Mononuclear cell (primary cell): ENCODE results near the gene ADGRA1. TPM values are rescaled to one million over a fixed set of nuclear protein-coding genes. Genes with fewer than 3 reads are reported as not detected.

Experiments used
- H3K27me3 ChIP-seq: 2 replicates; pipeline ENCODE4 v1.6.0; 2011; ENCODE audit warnings: low read length, control low read depth; ENCODE audit not compliant: insufficient read depth
- H3K4me1 ChIP-seq: 2 replicates; pipeline ENCODE4 v1.5.1; 2011; ENCODE audit warnings: mild to moderate bottlenecking, low read length, control low read depth; ENCODE audit not compliant: insufficient read depth
- H3K4me3 ChIP-seq: 2 replicates; pipeline ENCODE4 v1.5.1; 2011; ENCODE audit warnings: mild to moderate bottlenecking, low read length, moderate library complexity
- H3K9me3 ChIP-seq: 2 replicates; pipeline ENCODE4 v1.5.1; 2011; ENCODE audit warnings: low read depth, mild to moderate bottlenecking, control low read depth, low read length
- total RNA-seq: library from RNA; depleted of rRNA; stranded (reverse); fragments of >200 nt; gene quantifications from one replicate; pipeline ENCODE4 v1.2.3, GENCODE V29; 2012

ADGRA1 gene
- not detected for total RNA-seq

GRCh38 chr10:133087679-133088178 lies at the start of gene ADGRA1:
Gene ADGRA1 (plus strand): TSS chr10:133087924. CDS start chr10:133088910, 986 bp downstream.
- H3K9me3 ChIP-seq: no peaks in the 10 kb centered on the region
- H3K27me3 ChIP-seq: peaks cover 6% of the 10 kb centered on the region
- H3K4me1 ChIP-seq: no peaks in the 10 kb centered on the region
- no peak within 1 kb of the TSS for H3K4me3 ChIP-seq

- Histone ChIP-seq H3K4me1 (no peaks in the 10 kb centered on the region), H3K27me3 (no peaks in the 10 kb centered on the region), H3K4me3 (no peak overlapping the region), H3K9me3 (no peaks in the 10 kb centered on the region)
Observed at GRCh38 chr10:133038036-133038823, 49.5 kb upstream of the ADGRA1 start.

- H3K4me3 ChIP-seq: no peak overlapping the region
- H3K9me3 ChIP-seq: no peaks in the 10 kb centered on the region
- H3K4me1 ChIP-seq: no peaks in the 10 kb centered on the region
- H3K27me3 ChIP-seq: no peaks in the 10 kb centered on the region
Observed at GRCh38 chr10:133039107-133039802, 48.5 kb upstream of the ADGRA1 start.

- Histone ChIP-seq H3K9me3 (no peaks in the 10 kb centered on the region), H3K4me3 (no peak overlapping the region), H3K27me3 (no peaks in the 10 kb centered on the region), H3K4me1 (no peaks in the 10 kb centered on the region)
Observed at GRCh38 chr10:133039803-133040165, 47.9 kb upstream of the ADGRA1 start.

- H3K4me3 ChIP-seq: no peak overlapping the region
- no peaks in the 10 kb centered on the region for H3K9me3 ChIP-seq
- no peaks in the 10 kb centered on the region for H3K27me3 ChIP-seq
- H3K4me1 ChIP-seq: no peaks in the 10 kb centered on the region
Observed at GRCh38 chr10:133040198-133040597, 47.5 kb upstream of the ADGRA1 start.

- H3K4me1 ChIP-seq: no peaks in the 10 kb centered on the region
- H3K27me3 ChIP-seq: no peaks in the 10 kb centered on the region
- no peak overlapping the region for H3K4me3 ChIP-seq
- no peaks in the 10 kb centered on the region for H3K9me3 ChIP-seq
Observed at GRCh38 chr10:133041101-133041500, 46.6 kb upstream of the ADGRA1 start.

GRCh38 chr10:133042061-133042460 lies 45.7 kb upstream of the ADGRA1 start:
- no peaks in the 10 kb centered on the region for H3K4me1 ChIP-seq
- H3K27me3 ChIP-seq: no peaks in the 10 kb centered on the region
- H3K9me3 ChIP-seq: no peaks in the 10 kb centered on the region
- H3K4me3 ChIP-seq: no peak overlapping the region

- H3K4me3 ChIP-seq: no peak overlapping the region
- no peaks in the 10 kb centered on the region for H3K4me1 ChIP-seq
- H3K9me3 ChIP-seq: no peaks in the 10 kb centered on the region
- no peaks in the 10 kb centered on the region for H3K27me3 ChIP-seq
Observed at GRCh38 chr10:133042816-133043215, 44.9 kb upstream of the ADGRA1 start.

- Histone ChIP-seq H3K9me3 (no peaks in the 10 kb centered on the region), H3K27me3 (no peaks in the 10 kb centered on the region), H3K4me1 (no peaks in the 10 kb centered on the region), H3K4me3 (no peak overlapping the region)
Observed at GRCh38 chr10:133043541-133044225, 44.0 kb upstream of the ADGRA1 start.

- Histone ChIP-seq H3K4me3 (no peak overlapping the region), H3K4me1 (no peaks in the 10 kb centered on the region), H3K27me3 (no peaks in the 10 kb centered on the region), H3K9me3 (no peaks in the 10 kb centered on the region)
Observed at GRCh38 chr10:133044401-133044811, 43.3 kb upstream of the ADGRA1 start.

- no peak overlapping the region for H3K4me3 ChIP-seq
- H3K9me3 ChIP-seq: no peaks in the 10 kb centered on the region
- H3K27me3 ChIP-seq: no peaks in the 10 kb centered on the region
- H3K4me1 ChIP-seq: no peaks in the 10 kb centered on the region
Observed at GRCh38 chr10:133045556-133046389, 42.0 kb upstream of the ADGRA1 start.

- Histone ChIP-seq H3K4me1 (no peaks in the 10 kb centered on the region), H3K4me3 (no peak overlapping the region), H3K9me3 (no peaks in the 10 kb centered on the region), H3K27me3 (no peaks in the 10 kb centered on the region)
Observed at GRCh38 chr10:133046390-133046765, 41.3 kb upstream of the ADGRA1 start.

- Histone ChIP-seq H3K9me3 (no peaks in the 10 kb centered on the region), H3K4me3 (no peak overlapping the region), H3K4me1 (no peaks in the 10 kb centered on the region), H3K27me3 (no peaks in the 10 kb centered on the region)
Observed at GRCh38 chr10:133047526-133048123, 40.1 kb upstream of the ADGRA1 start.

GRCh38 chr10:133048266-133048665 lies 39.5 kb upstream of the ADGRA1 start:
- Histone ChIP-seq H3K27me3 (no peaks in the 10 kb centered on the region), H3K9me3 (no peaks in the 10 kb centered on the region), H3K4me3 (no peak overlapping the region), H3K4me1 (no peaks in the 10 kb centered on the region)
